ENCODE results near the gene PSMD12.
A peak's percentile ranks its signal among the peaks of the same experiment; 100 is the strongest.
"Not testable (repeated sequence)": the region's sequence is repeated elsewhere in the genome, so short reads cannot be mapped to it uniquely, and the experiment has no call there.

Gene PSMD12

GRCh38 chr17:67366193-67367157 lies at the start of gene PSMD12:
Gene PSMD12 (minus strand): TSS chr17:67366577. CDS start chr17:67366519, 58 bp downstream.
- DNase-seq = peak; percentile 95

DNA sequence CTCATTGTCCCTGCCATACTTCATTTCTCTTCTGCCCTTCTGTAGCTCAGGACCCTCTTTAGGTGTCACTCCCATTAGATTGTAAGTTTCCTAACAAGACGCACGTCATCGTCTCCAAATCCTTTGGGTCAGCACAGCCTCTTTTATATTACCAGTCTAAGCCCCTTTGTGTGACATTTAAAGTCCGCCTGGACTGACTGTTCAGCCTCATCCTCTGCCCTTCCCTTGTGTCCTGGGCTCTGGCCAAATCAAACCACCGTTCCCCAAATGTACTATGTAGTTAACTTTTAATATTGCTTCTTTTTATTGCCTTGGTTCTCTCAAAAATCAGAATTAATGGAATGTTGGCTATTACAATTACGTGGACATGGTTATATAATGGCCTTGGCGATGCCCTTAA lies 48.9 kb upstream of the PSMD12 start:
- no peak for DNase-seq

GRCh38 chr17:67414559-67414958 lies 48.2 kb upstream of the PSMD12 start:
- DNase-seq = no peak

DNA sequence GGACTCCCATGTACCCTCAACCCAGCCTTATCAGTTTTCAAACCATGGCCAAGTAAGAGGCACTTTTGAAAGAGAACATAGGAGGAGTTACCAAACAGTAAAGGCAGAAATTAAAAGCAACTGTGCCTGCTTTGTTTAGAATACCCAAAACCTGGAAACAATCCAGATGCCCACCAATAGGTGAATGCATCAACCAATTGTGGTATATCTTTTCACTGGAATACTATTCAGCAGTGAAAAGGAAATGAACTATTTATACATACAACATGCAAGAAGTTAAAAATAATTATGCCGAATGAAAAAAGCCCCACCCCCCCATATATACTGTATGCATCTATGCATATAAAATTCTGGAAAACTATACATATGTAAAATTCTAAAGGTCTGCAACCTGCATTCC lies 47.8 kb upstream of the PSMD12 start:
- DNase-seq = no peak

DNA sequence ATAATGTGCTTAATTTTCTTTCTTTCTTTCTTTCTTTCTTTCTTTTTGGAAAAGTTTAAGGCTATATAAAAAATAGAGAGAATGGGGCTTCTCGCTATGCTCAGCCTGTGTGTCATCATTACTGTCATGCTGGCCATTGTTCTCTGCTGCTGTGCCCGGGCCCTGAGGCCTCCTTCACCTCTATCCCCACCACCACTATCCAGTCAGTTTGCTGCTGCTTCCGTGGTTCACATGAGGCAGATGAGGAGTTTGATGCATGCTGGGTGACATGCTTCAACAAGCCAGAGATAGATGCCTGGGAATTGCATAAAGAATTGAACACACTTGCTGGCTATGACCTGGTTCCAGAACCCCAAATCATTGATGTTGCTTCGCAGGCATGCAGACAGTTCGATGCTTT lies 47.0 kb upstream of the PSMD12 start:
- no peak for DNase-seq

GRCh38 chr17:67412941-67413340 lies 46.6 kb upstream of the PSMD12 start:
- DNase-seq = no peak

- DNase-seq = no peak
These were observed 45.7 kb upstream of the PSMD12 start for GRCh38 chr17:67412032-67412431.

GRCh38 chr17:67411397-67411796 lies 45.0 kb upstream of the PSMD12 start:
- DNase-seq = no peak

- DNase-seq = not testable (repeated sequence)
These were observed 42.1 kb upstream of the PSMD12 start for GRCh38 chr17:67408455-67408830.

GRCh38 chr17:67403483-67403882 lies 37.1 kb upstream of the PSMD12 start:
- DNase-seq = no peak

DNA sequence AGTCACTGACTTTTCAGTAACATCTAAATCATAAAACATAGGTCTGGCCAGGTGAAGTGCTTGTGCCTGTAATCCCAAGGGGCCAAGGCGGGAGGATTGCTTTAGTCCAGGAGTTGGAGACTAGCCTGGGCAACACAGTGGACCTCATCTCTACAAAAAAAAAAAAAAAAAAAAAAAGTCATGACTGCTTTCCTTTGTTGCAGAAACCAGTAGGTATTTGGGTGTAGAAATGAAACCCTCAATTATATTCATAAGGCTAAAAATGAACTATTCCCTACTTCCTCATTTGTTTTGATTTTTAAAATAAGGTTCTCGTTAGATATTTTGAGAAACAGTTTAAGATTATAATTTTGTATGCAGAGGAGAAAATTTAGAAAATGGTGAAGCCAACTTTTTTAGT lies 36.7 kb upstream of the PSMD12 start:
- DNase-seq = no peak

DNA sequence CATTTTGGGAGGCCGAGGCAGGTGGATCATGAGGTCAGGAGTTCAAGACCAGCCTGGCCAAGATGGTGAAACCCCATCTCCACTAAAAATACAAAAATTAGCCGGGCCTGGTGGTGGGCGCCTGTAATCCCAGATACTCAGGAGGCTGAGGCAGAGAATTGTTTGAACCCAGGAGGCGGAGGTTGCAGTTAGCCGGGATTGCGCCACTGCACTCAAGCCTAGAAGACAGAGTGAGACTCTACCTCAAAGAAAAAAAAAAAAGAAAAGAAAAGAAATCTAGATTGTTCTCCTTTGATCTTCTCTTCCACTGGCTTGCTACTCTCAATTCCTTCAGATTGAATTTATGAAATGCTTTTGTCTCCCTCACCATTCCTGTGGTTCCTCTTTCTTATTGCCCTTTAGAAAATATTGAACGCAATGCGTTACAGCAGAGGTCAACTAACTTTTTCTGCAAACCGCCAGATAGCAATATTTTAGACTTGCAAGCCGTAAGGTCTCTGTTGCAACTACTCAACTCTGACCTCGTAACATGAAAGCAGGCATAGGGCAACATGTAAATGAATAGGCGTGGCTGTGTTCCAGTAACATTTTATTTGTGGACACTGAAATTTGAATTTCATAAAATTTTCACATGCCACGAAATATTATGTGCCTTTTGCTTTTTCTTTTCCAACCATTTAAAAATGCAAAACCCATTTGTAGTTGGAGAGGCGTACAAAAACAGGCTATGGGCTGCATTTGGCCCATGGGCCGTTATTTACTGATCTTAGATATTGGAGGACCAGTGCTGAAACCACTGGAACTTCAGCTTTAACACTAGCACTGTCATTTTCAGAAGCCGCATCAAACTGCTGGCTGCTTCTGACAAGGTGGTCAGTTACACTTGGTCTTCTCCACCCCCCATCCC lies 35.5 kb upstream of the PSMD12 start:
- DNase-seq = no peak

- DNase-seq = no peak
These were observed 34.7 kb upstream of the PSMD12 start for GRCh38 chr17:67401106-67401505.

- no peak for DNase-seq
These were observed 33.8 kb upstream of the PSMD12 start for GRCh38 chr17:67400193-67400592.

DNA sequence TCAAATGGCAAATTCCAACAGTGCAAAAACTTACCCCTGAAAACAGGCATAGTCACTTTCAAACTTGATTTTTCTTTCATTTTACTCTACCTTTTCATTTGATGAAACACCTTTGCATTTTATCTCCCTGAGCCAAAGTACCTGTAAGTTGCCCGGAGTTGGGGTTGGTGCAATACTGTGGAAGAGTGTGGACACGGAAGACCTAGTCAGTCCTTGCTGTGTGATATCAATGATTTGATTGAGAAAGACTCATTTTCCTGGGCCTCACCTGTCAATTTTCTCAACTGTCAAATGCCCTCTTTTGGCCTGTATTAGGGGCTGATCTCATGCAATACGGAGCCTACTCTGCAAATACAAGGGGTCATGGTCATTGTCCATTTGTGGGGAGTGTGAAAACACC lies 33.3 kb upstream of the PSMD12 start:
- DNase-seq = no peak

DNA sequence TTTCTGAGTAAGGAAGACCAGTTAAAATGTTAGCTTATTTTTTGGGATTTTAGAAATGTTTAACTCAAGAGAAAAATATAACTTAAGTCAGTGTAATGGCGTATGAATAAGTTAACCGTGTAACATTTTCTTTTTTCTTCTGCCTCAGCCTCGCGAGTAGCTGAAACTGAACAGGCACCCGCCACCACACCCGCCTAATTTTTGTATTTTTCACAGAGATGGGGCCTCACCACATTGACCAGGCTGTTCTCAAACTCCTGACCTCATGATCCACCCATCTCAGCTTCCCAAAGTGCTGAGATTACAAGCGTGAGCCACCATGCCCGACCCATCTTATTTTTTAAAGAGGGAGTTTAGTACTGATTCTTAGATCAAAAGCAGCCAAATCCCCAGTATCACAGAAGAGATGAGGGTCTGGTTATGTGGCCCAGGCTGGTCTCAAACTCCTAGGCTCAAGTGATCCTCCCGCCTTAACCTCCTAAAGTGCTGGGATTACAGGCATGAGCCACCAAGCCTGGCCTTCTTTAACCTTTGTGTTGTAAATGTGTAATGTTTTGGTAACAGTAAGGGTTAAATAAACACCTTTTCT lies 27.5 kb upstream of the PSMD12 start:
- no peak for DNase-seq

GRCh38 chr17:67392111-67392510 lies 25.7 kb upstream of the PSMD12 start:
- DNase-seq = no peak

DNA sequence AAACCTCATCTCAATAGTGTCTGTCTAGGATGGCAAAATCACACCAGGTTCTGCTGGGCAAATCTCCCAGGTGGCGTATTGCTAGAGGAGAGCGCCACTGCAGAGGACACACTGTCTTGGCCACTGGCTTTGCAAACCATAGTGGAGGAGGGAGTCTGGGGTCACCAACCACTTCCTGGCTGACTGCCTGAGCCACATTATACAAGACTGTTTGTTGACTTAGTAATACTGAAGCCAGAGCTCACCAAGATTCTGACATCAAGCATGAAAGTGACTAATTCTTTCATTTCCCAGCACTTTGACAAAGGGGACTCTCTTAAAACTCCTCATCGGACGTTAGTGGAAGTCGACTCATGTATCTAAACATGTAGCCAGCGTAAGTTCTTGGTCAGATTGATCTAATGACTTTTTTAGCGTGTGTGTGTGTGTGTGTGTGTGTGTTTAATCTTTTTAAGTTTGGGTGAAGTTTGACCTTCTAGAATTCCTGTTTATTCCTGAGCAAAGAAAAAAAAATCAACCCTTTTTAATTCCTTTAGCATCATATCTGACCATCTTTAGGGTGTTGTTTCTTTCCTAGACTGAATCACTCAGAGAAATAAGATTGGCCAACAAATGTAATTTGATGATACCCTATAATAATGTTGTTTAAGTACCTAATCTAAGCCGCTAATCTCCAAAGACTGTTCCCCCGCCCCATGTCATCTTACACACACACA lies 24.4 kb upstream of the PSMD12 start:
- DNase-seq = peak; percentile 71

- no peak for DNase-seq
These were observed 23.7 kb upstream of the PSMD12 start for GRCh38 chr17:67390006-67390645.

GRCh38 chr17:67388986-67389385 lies 22.6 kb upstream of the PSMD12 start:
- DNase-seq = no peak

DNA sequence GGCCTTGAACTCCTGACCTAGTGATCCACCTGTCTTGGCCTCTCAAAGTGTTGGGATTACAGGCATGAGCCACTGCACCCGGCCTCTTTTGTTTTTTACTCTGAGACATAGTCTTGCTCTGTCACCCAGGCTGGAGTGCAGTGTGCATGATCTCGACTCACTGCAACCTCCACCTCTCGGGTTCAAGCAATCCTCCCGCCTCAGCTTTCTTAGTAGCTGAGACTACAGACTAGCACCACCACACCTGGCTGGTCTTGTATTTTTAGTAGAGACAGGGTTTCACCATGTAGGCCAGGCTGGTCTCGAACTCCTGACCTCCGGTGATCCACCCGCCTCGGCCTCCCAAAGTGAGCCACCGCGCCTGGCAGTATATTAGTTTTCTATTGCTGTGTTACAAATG lies 22.2 kb upstream of the PSMD12 start:
- not testable (repeated sequence) for DNase-seq

DNA sequence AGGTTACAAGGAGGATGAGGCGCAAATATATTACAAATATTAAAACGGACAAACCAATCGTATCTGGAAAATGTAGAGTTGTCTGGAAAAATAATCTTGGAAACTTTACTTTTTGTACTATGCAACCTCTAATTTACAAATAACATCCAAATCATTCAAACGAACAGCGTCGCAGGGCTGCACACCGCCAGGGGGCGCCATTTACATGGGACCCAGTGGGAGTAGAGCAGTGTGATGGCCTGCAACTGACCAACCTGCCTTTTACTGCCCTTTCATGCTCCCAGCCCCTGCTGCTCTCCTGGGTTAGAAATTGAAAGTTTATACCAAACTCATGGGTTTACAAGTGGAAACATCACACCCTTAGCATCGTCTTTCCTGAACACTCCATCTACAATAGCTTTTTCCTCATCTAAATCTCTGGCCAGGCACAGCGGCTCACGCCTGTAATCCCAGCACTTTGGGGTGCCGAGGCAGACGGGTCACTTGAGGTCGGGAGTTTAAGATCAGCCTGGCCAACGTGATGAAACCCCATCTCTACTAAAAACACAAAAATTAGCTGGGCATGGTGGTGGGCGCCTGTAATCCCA lies 20.7 kb upstream of the PSMD12 start:
- DNase-seq = peak; percentile 77
